Left cardiac atrium (tissue), 2 donors: ENCODE data around the gene CIDEA. TPM values are rescaled to one million over a fixed set of nuclear protein-coding genes. Genes with fewer than 3 reads are reported as not detected.

ENCODE experiments used
- total RNA-seq, 2 donors: library from RNA; stranded (reverse); fragmentation: NEBNext Ultra II Directional; extraction: Animal tissue kit (Norgen Biotek cat#: 25700); gene quantifications; one replicate each; pipeline ENCODE4 v1.2.1, GENCODE V29; 2021
- donor health status: DM: no; HTN: yes; CAD: no; lungs with severe emphysema.
- donor health status: DM: yes; HTN: yes; CAD: no.

CIDEA gene
- total RNA-seq, 2 donors from 2014 or later: 11.4 to 17.2 TPM

Other genes starting within 250 kb of the CIDEA start
- not detected for gene ANKRD62, start 160.5 kb upstream of the CIDEA start, total RNA-seq
- 100 to 1,000 TPM; 211 to 254 TPM for gene TUBB6, start 53.9 kb downstream of the CIDEA start, total RNA-seq
- 10 to 100 TPM; 62.5 to 92.2 TPM for gene AFG3L2, start 122.9 kb downstream of the CIDEA start, total RNA-seq
- gene PRELID3A, start 153.6 kb downstream of the CIDEA start, total RNA-seq: 1 to 10 TPM; 1.7 to 2.2 TPM